Measurements from ENCODE around the gene OR2AE1.
"Not testable (repeated sequence)": the region's sequence is repeated elsewhere in the genome, so short reads cannot be mapped to it uniquely, and the experiment has no call there.

The OR2AE1 gene, protein sequence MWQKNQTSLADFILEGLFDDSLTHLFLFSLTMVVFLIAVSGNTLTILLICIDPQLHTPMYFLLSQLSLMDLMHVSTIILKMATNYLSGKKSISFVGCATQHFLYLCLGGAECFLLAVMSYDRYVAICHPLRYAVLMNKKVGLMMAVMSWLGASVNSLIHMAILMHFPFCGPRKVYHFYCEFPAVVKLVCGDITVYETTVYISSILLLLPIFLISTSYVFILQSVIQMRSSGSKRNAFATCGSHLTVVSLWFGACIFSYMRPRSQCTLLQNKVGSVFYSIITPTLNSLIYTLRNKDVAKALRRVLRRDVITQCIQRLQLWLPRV

DNA sequence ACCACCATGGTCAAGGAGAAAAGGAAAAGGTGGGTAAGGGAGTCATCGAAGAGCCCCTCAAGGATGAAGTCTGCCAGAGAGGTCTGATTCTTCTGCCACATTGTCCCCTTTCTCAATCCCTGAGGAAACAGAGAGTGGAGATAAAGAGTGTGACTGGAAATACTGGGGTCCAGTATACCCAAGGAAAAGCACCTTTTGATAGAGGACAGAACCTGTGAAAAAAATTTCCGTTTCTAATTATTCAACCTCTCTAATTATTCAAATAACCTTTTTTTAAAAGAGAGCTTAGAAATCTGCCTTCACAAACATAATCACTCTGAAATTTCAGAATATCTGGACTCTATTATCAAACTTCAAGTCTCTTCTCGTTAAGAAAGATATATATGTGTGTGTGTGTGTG is at the start of gene OR2AE1:
TSS of gene OR2AE1 (minus strand) at position 101 of the 400 bp plus-strand sequence. CDS start at position 101, 0 bp downstream.
- DNase-seq, result no peak

DNA sequence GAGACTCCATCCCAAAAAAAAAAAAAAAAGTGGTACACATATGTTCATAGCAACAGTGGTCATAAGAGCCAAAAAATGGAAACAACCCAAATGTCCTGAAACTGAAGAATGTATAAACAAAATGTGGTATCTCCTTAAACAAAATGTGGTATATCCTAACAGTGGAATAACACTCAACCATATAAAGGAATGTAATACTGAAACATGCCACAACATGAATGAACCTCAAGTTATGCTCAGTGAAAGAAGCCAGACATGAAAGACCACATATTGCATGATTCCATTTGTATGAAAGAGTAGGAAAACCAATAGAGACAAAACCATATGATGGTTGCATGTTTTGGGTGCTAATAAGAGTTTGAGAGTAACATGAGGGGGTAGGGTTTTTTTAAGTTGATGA is 49.5 kb upstream of the OR2AE1 start:
- DNase-seq, result no peak

DNA sequence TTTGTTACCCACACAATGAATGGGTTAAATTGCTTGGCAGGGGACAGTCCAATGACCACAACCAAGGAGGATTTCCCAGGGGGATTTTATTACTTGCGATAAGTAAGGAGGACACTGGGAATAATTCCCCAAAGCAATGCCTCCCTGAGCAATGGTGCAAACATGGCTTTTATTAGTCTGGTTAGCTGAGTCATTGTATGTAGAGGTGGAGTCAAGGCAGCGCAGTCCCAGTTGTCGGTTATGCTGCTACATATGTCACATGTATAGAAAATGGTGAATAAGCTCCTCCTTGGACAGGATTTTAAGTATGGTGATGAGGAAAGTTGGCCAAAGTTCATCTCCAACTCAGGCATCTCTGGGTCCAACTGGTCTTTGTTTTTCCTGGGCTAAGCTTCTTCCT is 46.4 kb upstream of the OR2AE1 start:
- DNase-seq, result no peak

DNA sequence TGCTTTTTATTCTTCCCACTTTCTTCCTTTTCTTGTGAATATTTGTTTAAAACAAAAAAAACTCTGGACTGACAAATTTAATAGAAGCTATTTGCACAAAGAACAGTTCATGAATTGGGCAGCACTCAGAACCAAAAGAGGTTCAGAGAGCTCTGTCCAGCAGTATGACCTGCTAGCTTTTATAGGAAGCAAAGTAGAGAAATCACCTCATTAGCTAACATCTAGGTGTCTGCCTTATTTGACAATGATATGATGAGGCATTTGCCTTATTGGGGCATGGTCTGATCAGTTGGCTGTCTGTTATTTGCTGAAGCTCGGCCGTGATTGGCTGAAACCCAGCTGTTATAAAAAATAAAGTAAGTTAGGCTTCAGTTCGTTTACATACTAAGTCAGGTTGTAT is 43.3 kb upstream of the OR2AE1 start:
- DNase-seq, result no peak

DNA sequence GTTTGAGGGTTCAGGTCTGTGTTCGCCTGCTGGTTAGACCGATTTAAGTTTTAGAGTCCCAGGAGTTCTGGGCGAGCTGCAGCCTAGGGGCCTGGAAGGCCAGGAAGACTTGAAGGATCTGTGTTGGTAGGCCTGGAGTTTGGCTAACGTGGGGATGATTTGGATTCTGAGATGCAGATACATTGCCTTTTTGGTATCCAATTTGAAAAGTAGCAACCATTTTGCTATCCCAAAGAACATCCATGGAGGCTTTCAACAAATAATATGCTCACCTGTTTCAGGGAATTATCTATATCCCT is 42.9 kb upstream of the OR2AE1 start:
- no peak for DNase-seq

DNA sequence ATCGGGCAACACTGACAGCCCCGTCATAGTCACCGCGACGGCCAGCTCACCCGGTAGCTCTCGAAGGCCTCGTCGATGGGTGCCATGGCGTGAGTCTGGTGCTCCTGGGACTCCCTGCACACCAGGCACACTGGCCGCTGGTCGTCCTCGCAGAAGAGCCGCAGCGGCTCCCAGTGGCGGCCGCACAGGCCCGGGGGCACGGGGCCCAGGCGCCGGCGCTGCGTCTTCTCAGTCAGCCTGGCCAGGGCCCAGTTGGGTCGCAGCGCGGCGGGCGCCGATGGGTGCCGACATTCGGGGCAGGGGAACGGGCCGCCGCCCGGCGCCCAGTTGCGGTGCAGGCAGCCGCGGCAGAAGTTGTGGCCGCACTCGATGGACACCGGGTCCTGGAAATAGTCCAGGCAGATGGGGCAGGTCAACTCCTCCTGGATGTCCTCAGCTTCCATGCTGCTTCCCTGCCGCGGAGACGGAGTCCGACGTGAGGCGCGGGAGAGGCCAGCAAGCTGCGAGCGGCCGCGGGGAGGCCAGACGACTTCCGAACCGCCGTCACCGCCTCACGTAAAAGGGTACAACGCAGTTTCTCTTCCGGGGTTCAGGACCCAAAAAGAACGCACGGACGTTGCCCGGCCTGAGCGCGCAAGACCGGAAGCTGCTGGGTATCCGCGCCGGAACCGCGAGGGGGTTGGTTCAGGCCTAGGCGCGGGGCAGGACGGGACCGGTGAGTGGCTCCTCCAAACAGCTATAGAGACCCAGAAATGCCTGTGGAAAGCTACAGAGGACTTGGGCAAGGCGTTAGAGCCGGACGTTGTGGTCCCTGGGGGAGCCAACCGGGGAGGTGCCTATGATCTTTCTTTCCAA is 42.4 kb upstream of the OR2AE1 start, which contains the start of gene TRIM4:
TSS of gene TRIM4 (minus strand) at position 572 of the 855 bp plus-strand sequence. CDS start at position 443, 129 bp downstream.
- peak; percentile 81 for DNase-seq

DNA sequence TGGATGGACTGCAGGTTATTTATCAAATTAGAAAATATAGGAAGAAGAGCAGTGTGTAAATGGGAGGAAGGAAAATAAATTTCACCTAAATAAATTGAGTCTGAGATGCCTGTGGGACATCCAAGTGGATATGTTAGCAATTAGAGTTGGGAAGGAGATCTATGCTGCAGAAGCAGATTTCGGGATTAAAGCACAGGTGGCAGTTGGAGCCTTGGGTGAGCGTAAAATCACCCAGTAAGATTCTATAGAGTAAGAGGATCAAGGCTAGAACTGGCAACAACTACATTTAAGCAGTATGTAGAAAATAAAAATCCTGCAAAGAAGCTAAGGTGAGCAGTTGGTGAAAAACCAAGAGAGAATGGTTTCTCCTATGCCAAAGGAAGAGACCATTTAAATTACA is 34.1 kb upstream of the OR2AE1 start:
- DNase-seq, result no peak

DNA sequence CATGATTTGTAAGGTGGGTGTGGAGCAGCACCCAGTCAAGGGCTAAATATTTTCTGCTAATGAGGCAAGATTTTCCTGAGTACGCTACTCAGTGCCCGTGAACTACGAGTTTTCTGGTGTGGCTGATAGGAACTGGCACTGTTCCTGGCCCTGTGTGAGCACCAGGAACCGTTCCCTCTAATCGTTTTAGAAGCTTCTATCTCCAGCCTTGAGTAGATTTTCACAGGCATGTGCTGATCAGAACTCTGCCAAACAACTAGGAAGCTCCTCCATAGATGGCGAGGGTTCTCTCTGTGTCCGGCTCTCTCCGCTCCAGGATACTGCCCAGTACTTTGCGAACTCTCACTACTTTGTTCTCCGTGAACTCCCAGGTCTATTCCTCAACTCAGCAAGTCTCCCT is 24.7 kb upstream of the OR2AE1 start:
- no peak for DNase-seq

DNA sequence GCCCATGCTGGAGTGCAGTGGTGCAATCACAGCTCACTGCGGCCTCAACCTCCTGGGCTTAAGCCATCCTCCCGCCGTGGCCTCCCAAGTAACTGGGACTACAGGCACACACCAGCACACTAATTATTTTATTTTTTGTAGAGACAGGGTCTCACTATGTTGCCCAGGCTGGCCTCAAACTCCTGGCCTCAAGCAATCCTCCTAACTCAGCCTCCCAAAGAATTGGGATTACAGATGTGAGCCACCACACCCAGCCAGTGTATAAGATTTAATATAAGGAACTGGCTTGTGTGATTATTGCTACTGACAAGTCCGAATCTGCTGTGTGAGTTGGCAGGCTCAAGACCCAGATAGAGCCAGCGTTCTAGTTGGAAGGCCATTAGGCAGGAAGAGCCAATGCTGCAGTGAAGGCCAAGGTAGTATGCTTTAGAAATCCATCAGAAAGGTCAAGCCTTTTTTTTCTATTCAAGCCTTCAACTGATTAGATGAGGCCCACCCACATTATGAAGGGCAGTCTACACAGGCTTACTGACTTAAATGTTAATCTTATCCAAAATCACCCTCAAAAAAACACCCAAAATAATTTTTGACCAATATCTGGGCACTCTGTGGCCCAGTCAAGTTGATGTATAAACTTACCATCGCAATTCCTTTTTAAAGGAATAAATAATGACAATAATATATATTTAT is 23.1 kb upstream of the OR2AE1 start:
- DNase-seq, result no peak

DNA sequence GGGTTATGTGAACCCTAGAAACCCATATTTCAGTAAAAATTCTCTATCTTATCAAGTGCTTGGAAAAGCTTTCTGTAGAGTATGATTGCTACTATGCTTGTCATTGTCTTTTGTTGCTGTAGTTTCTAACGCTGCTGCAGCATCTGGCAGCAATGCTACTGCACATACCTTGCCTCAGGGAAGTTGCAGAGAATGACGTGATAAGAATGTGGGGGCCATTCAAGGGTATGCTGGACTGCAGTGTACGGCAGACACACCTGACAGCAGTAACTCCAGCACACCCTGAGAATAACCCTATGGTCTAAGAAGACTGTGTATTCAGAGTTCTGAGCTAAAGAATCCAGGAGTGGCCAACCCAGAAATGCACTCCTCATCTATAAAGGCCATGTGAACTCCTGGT is 22.0 kb upstream of the OR2AE1 start:
- DNase-seq, result no peak

DNA sequence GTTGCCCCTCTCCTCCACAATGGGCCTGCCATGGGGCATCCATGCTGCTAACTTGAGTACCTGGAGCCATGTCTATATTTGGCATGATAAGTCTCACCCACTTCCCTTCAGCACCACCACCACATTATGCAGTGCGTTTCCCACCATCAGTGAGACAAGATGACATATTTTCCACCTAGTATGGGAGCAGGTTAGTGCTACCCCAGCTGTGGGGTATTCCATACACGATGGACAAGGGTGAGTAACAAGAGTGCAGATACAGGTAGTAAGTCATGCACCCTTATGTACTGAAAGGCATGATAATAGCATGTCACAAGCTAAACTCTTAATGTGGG is 21.2 kb upstream of the OR2AE1 start:
- DNase-seq, result no peak

DNA sequence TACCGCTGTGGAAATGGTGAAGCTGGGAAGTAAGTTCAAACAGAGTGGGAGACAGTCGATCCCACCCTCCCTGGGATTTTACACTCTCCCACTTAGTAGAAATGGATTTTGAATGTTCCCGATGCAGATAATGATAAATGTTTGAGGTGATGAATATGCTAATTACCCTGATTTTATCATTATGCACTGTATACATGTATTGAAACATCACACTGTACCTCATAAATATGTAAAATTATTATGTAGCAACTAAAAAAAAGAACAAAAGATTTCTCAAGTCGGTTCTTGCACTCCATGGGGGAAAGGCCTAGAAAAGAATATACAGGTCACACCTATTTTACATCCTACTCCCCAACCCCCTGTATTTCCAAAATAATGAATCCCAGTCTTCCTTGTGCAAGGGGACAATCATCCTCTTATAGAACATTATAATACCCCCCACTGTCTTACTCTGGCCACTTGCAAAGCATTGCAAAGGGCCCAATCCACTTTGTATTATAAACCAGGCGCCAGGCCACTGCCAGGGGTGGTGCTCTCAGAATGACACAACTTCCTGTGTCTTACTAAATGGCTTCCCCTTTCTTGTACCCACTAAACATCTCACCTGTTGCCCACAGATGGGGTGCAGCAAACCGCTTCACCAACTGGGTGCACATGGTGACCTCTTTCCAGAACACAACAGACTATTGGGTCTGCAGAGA is 20.6 kb upstream of the OR2AE1 start:
- no peak for DNase-seq

DNA sequence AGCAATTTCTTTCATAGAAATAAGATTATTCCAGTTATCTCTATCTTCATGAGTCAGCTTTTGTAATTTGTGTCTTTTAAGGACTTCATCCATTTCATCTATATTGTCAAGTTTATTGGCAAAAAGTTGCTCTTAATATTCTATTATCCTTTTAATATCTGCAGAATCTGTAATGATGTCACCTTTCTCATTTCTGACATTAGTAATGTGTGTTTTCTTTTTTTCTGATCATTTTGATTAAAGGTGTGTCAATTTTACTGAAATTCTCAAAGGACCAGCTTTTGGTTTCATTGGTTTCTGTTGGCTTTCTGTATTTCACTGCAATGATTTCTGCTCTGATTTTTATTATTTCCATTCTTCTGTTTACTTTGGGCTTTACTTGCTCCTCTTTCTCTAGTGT is 17.9 kb upstream of the OR2AE1 start:
- DNase-seq, result no peak

DNA sequence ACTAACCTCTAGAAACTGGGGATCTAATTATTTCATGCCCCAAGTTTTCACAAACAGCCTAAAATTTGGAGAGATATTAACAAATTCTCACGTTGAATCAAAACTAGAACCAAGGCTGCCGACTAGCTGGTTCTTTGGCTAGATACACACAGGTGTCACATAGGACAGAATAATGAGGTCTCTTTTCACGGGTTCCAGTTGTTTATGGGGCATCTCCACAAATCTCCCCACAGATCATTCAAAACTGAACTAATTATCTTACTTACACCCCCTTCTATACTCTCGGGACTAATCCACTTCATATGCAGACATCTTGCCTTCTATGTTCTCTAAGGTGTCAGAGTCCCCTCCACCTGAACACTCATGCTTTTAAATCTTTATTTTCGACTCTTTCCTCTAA is 16.4 kb upstream of the OR2AE1 start:
- DNase-seq, result no peak

DNA sequence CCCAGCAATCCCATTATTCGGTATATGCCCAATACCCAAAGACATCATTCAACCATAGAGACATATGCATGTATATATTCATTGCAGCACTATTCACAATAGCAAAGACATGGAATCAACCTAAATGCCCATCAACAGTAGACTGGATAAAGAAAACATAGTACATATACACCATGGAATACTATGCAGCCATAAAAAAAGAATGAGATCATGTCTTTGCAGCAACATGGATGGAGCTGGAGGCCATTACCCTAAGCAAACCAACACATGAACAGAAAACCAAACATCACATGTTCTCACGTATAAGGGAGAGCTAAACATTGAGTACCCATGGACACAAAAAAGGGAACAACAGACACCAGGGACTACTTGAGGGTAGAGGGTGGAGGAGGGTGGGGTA is 13.5 kb upstream of the OR2AE1 start:
- not testable (repeated sequence) for DNase-seq

DNA sequence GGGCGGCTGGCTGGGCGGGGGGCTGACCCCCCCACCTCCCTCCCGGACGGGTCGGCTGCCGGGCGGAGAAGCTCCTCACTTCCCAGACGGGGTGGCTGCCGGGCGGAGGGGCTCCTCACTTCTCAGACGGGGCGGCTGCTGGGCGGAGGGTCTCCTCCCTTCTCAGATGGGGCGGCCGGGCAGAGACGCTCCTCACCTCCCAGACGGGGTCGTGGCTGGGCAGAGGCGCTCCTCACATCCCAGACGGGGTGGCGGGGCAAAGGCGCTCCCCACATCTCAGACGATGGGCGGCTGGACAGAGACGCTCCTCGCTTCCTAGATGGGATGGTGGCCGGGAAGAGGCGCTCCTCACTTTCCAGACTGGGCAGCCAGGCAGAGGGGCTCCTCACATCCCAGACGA is 11.5 kb upstream of the OR2AE1 start:
- DNase-seq, result not testable (repeated sequence)

DNA sequence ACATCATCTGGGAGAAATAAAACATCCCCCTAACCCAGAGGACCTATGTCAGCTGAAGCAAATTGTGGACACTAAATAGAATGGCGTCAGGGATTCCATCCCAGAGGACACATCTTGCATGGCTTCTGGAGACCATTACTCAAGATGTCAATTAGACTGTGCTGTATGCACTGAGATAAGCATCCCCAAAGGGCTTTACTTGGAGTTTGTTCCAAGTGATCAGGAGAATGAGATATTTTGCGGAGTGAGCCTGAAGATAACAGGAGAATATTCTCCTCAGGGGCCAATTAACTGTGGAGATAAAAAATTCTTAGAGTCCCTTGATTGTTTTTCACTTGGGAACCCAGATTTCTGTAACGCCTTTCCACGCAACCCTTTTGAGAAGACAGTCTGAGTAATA is 4.5 kb upstream of the OR2AE1 start:
- no peak for DNase-seq

DNA sequence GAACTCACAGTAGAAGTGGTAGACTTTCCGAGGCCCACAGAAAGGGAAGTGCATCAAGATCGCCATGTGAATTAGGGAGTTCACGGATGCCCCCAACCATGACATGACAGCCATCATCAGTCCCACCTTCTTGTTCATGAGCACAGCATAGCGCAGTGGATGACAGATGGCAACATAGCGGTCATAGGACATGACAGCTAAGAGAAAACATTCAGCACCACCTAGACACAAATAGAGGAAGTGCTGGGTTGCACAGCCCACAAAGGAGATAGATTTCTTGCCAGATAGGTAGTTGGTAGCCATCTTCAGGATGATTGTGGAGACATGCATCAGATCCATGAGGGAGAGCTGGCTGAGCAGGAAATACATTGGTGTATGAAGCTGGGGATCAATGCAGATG is 342 bp downstream of the OR2AE1 start:
- no peak for DNase-seq

DNA sequence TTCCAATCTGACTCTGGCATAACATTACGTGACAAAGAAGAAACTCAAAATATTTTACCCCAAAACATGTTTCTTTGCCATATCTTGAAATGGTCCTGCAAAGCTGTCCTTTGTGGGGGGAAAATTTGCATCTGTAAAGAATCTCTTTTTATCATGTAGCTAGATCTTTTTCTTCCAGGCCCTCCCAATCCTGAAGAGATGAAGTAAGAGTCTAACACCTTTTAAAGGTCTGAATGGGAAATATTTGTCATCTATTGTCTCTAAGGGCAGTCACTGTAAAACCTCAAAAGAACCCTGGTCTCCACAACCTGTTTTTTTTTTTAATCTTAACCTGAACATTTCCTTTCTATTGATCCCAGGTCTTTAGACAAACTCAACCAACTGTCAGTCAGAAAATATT is 8.6 kb downstream of the OR2AE1 start:
- no peak for DNase-seq

DNA sequence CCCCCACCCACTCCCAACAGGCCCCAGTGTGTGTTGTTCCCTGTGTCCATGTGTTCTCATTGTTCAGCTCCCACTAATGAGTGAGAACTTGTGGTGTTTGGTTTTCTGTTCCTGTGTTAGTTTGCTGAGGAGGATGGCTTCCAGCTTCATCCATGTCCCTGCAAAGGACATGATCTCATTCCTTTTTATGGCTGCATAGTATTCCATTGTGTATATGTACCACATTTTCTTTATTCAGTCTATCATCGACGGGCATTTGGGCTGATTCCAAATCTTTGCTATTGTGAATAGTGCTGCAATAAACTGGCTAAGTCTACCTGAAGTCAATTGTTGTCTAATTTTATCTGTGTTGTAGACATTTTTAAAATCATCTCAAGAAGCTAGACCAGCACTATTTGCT is 9.4 kb downstream of the OR2AE1 start:
- DNase-seq, result not testable (repeated sequence)

DNA sequence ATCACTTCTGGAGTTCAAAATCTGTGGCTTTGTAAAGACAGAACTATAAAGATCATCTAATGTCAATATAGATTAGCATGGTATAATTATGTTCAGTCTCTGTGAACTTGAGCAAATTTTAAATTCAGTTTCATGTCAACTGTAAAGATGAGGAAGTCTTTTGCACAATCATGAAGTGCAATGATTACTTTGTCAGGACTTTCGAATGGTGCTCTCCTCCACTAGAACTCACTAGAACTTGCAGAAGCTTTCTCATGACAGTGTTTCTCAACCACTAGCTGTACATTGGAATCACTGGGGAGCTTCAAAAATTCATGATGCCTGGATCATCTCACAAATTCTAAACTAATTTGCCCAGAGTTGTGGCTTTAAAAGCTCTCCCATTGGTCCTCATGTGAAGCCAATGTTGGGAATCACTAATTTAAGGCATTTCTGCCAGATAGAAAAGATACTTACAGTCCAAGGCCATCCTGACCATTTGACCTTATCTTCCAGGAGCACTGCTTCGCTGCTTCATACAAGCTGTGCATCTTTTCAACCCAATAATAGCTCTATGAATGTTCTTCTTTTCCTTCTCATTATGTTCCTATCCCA is 12.9 kb downstream of the OR2AE1 start:
- DNase-seq, result no peak

DNA sequence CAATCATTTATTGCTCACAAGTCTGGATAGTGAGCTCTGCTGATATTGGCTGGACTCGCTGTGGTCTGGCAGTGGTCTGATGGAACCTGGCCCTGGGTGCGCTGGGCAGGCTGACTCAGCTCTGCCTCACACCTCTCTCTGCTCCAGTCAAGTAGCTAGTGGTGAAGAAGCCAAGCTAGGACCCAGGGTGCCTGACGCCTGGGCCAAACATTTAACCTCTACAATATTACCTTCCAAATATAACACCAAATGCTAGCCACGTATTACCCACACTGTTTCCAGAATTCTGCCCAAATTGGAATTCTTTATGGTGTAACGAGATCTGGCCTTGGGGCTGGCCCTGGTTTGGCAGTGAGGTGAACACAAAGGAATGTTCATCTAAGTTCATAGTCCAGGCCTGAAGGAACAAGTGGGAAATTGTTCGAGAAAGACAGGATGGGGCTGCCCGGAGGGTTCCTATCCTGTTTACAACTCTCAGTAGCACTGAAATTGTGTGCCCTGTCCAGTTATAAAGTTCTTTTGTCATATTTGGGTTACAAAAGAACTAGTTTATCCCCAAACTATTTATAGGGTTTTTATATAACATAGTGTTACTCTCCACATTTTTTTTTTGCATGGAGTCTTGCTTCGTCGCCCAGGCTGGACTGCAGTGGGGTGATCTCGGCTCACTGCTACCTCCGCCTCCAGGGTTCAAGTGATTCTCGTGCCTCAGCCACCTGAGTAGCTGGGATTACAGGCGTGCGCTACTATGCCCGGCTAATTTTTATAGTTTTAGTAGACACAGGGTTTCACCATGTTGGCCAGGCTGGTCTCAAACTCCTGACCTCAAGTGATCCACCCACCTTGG is 16.3 kb downstream of the OR2AE1 start:
- DNase-seq, result no peak

All from activated T-cell treated with anti-CD3 and anti-CD28 coated beads for 4 hours (primary cell).